ENCODE data around the gene SLC23A1. TPM values are rescaled to one million over a fixed set of nuclear protein-coding genes. Genes with fewer than 3 reads are reported as not detected.

SLC23A1 gene
- total and polyA plus RNA-seq, 2 donors (not counting 1 experiment from before 2014, with no cell fraction given), result 5.8 to 9.6 TPM

- CTCF ChIA-PET, result interaction anchor here (0.6 to 5.3 kb wide), 18 partner anchors 12 to 566 kb away, joined by 3 to 39 read pairs (median 4); partner anchors contain the start of genes DNAJC18, MATR3, PAIP2 and SIL1
- Histone ChIP-seq H2AFZ (ENCODE audit: insufficient read depth, low read depth, low read length, poor library complexity, severe bottlenecking) (peak overlapping the region; percentile 88), H3K9ac (ENCODE audit: low read length) (peak overlapping the region; percentile 70), H3K4me3 (ENCODE audit: control extremely low read depth in 1 of 5, extremely low read depth in 1 of 5, insufficient read depth in 1 of 5, low read depth in 2 of 5, low read length in 4 of 5) (peak overlapping the region in 4 of 5 experiments; percentile 73 to 90 (median 84)), H3K79me2 (ENCODE audit: control insufficient read depth, insufficient read depth, low read length) (peaks cover 31% of the 10 kb centered on the region), H3K9me3 (ENCODE audit: control extremely low read depth in 1 of 3, control insufficient read depth in 2 of 3, insufficient read depth in 1 of 3, low read length in 2 of 3) (peaks cover 0 to 4% (median 0%) of the 10 kb centered on the region in 3 donors), H3K27ac (ENCODE audit: low read length in 2 of 2) (peak overlapping the region; percentile 86 to 89), H3K36me3 (replicated peaks in 1 of 2; ENCODE audit: control extremely low read depth in 1 of 2, control insufficient read depth in 1 of 2, extremely low read depth in 1 of 2, insufficient read depth in 2 of 2, low read length in 1 of 2) (no peaks in the 10 kb centered on the region), H3K4me1 (ENCODE audit: control insufficient read depth in 2 of 2, insufficient read depth in 2 of 2, low read length in 2 of 2) (peaks cover 52 to 71% of the 10 kb centered on the region in 2 donors), H4K20me1 (ENCODE audit: control insufficient read depth, insufficient read depth, low read length, poor library complexity, severe bottlenecking) (peaks cover 7% of the 10 kb centered on the region), H3K27me3 (replicated peaks in 1 of 4; ENCODE audit: control extremely low read depth in 1 of 4, control insufficient read depth in 3 of 4, insufficient read depth in 4 of 4, low read length in 3 of 4) (no peaks in the 10 kb centered on the region), H3K4me2 (replicated peaks; ENCODE audit: low read depth, low read length, poor library complexity, severe bottlenecking) (peak overlapping the region; percentile 91)
- DNase-seq (no peak), ATAC-seq (ENCODE audit: low read depth) (no peak)
- POLR2A ChIA-PET, result interaction anchor here (0.7 to 8.4 kb wide), 5 partner anchors 10 to 133 kb away, joined by 5 to 70 read pairs (median 6); partner anchors contain the start of genes MATR3 and PAIP2
- TF ChIP-seq EZH2 (IDR thresholded peaks at IDR 0.05; ENCODE audit: borderline replicate concordance, insufficient read depth, low read depth, low read length, poor library complexity, severe bottlenecking) (no peak), CTCF (IDR thresholded peaks at IDR 0.05) (no peak)
- H3K9me3 Mint-ChIP-seq (ENCODE audit: insufficient read depth), result no peaks in the 10 kb centered on the region
- no peaks in the 10 kb centered on the region for H3K27me3 Mint-ChIP-seq
- intact Hi-C loops (cut with micrococcal nuclease), result loop anchor here (1.0 to 5.0 kb wide), 6 partner anchors 47 to 814 kb away; partner anchors contain the start of genes DNAJC18, HSPA9 and PAIP2
- peak overlapping the region; percentile 99 for H3K4me3 Mint-ChIP-seq
- H3K4me1 Mint-ChIP-seq, result peaks cover 56% of the 10 kb centered on the region
- WGBS (ENCODE audit: insufficient coverage), result 23% methylated on average over 28 of the region's 33 CpGs
- peak overlapping the region; percentile 99 for H3K27ac Mint-ChIP-seq
Observed at GRCh38 chr5:139391570-139392323, 8.7 kb upstream of the SLC23A1 start.
